ENCODE results near the gene GOLGA8O. TPM values are rescaled to one million over a fixed set of nuclear protein-coding genes. Genes with fewer than 3 reads are reported as not detected.
"Not testable (repeated sequence)": the region's sequence is repeated elsewhere in the genome, so short reads cannot be mapped to it uniquely, and the experiment has no call there.

Gene GOLGA8O
- total RNA-seq: 0.39 TPM

DNA sequence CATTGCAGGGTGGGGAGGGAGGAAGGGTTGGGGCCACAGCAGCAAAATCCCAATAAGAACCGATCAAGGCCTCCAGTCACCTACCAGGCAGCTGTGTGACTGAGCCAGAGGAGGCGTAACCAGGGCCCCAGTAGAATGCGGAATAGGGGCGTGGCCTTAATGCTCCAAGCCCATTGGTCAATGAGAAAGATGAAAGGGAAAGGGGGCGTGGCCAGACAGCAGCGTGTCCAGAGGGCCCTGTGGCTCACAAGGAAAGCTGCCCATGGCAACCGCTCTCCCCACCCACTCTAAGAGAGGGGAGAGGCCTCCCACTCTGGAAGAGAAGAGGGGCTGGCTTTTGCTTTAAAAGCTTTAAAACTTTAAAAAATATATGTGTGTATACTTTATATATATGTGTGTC is at the start of gene GOLGA8O:
GOLGA8O (minus strand) TSS at position 101 of the 400 bp plus-strand sequence; CDS start at position 3, 98 bp downstream.
- not testable (repeated sequence) for DNase-seq

GRCh38 chr15:32504152-32504811 is 48.8 kb upstream of the GOLGA8O start:
- DNase-seq: not testable (repeated sequence)

- DNase-seq: not testable (repeated sequence)
Measured at GRCh38 chr15:32502946-32503345, 47.5 kb upstream of the GOLGA8O start.

DNA sequence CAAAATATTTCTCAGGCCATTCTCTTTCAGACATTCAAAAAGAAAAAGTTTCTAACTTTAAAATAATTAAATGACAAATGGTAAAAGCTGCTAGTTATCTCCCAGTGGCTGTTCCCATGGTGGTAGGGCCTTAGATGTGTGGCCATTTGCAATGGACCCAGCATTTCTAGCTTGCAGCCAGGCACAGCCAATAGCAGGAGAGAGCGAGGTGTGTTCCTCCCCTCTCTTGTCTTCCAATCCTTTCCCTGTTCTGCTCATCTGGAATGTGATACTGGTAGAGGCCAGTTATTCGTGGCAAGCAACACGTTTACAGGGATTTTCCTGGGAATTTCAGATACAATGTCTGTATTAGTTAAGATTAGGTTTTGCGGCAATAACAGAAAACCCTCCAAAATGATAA is 37.3 kb upstream of the GOLGA8O start:
- DNase-seq: not testable (repeated sequence)

DNA sequence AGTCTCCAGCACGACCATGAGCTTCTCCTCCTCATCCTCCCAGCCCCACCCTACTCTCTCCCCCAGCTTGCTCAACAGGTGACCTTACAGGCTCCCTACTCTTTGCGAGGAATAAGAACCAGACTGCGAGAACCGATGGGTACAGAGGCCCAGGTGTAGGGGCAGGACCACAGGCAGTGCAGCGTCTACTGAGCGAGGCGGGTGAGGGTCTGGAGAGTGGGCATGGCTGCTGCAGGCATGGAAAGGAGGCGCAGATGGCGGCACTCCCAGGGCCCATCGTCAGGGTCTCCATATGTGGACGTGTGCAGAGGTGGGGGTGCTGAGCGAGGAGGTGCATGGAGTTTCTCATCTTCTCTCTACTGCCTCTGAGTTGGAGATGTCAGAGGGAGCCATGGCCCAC is 31.0 kb upstream of the GOLGA8O start:
- DNase-seq: not testable (repeated sequence)

DNA sequence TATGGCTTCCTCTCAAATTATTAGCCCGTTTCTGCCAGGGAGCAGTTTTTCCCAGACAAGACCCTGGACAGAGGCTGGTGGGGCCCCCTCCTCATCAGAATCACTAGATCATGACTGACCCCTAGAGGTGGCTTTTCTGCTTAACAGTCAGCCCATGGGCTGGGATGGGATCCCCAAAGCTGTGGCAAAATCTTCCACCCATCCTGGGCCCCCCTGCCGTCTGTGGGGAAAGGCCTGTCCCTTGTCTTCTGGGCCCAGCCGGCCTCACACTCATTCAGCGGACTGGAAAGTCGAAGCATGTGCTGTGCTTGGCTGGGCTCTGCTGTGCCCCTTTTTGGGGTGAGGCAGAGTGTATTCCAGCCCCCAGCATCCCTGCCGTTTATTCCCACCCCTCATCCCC is 27.9 kb upstream of the GOLGA8O start:
- not testable (repeated sequence) for DNase-seq

DNA sequence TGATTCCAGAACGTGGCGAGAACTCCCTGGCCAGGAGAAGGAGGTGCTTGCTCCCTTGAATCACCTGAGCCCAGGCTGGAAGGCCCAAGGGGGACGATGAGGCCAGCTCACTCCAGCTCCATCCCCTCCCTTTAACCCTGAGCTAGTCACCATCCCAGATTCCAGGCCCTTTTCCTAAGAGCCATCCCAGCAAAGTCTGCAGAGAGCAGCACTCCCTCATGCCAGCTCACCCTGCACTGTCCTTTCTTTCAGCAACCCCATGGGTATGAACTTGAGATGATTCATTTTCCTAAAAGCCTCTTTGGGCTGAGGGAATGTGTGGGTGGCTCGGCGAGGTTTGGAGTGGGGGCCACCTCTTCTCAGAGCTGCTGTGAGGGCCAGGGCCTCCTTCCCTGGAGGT is 26.2 kb upstream of the GOLGA8O start:
- DNase-seq: not testable (repeated sequence)

GRCh38 chr15:32468076-32468475 is 12.6 kb upstream of the GOLGA8O start:
- DNase-seq: not testable (repeated sequence)

DNA sequence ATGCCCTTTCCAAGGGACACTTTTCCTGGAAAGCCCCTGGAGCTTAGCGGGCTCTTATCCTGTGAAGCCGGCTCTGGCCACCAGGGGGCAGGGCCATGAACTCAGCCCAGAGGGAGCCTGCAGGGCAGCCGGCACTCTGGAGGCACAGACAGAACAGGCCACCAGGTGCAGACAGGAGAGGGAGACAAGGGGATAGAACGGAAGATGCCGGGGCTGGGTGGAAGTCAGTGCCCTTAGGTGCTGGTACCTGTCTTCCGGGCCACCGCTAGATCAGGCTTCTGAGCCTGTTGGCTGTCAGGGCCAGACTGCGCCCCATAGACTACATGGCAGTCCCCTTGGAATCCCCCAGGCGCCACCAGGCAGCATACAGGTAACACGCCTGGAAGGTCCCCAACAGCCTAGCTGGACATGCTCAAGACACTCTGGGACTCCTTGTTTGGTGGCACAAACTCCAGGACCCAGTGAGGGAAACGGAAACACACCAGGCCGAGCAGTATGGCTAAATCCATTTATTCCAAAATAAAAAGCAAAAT is 14.9 kb downstream of the GOLGA8O start:
- not testable (repeated sequence) for DNase-seq

DNA sequence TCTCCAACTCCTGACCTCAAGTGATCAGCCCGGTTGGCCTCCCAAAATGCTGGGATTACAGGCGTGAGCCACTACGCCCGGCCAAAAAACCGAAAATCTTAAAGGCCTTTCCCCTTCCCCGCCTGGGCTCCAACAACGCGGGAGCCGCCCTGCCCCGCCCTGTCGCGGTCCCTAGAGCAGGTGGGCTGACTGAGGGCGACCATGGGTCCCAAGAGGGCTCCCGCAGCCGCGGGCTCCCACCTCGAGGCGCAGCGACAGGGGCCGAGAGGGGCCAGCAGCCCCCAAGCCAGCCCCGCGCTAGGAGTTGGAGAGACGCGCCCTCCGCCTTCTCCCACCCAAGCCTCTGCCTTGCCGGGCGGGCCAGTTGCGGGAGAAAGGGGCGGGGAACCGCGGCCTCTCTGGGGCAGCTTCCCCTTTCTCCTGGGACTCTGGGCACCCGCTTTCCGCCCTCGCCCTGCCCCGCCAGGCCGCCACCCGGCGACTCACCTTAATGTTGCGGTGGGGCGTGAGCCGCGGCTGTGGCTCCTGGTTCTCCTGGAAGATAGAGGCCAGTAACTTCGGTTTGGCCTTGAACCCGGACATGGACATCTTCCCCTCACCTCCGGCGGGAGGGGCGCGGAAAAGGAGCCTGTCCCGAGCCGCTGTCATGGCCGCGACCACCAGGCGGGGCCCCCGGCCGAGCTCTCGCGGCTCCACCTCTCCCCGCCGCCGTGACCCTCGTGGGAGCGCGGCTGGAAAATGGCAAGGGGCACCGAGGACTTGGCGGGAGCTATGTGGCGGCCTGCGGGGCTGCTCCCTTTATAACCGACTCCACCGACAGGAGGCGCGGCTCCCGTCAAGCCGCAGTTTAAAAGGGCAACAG is 21.1 kb downstream of the GOLGA8O start:
- not testable (repeated sequence) for DNase-seq

GRCh38 chr15:32427635-32428034 is 27.8 kb downstream of the GOLGA8O start:
- DNase-seq: not testable (repeated sequence)

- not testable (repeated sequence) for DNase-seq
Measured at GRCh38 chr15:32426511-32426910, 28.9 kb downstream of the GOLGA8O start.

GRCh38 chr15:32407903-32408302 is 47.5 kb downstream of the GOLGA8O start:
- not testable (repeated sequence) for DNase-seq

DNA sequence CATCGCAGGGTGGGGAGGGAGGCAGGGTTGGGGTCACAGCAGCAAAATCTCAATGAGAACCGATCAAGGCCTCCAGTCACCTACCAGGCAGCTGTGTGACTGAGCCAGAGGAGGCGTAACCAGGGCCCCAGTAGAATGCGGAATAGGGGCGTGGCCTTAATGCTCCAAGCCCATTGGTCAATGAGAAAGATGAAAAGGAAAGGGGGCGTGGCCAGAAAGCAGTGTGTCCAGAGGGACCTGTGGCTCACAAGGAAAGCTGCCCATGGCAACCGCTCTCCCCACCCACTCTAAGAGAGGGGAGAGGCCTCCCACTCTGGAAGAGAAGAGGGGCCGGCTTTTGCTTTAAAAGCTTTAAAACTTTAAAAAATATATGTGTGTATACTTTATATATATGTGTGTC is 52.2 kb downstream of the GOLGA8O start, which contains the start of gene GOLGA8K:
GOLGA8K (minus strand) TSS at position 101 of the 400 bp plus-strand sequence; CDS start at position 3, 98 bp downstream.
- DNase-seq: not testable (repeated sequence)

GRCh38 chr15:32396522-32396921 is 58.9 kb downstream of the GOLGA8O start:
- DNase-seq: not testable (repeated sequence)

Small RNAs within 50 kb of the gene (small RNA-seq; reads per million reads assigned to genes)
- not detected for gene AC135983.5 (ENCODE audit: low replicate concordance)
- not detected for gene RF00096 (ENCODE audit: low replicate concordance)
- gene RN7SL539P (ENCODE audit: low replicate concordance): not detected

Other genes starting within 250 kb of the GOLGA8O start
- gene GOLGA8K, start 52.3 kb downstream of the GOLGA8O start, total RNA-seq: 0.30 TPM
- 14.3 TPM for gene GOLGA8N, start 137.8 kb upstream of the GOLGA8O start, total RNA-seq
- gene ARHGAP11A, start 159.9 kb upstream of the GOLGA8O start, total RNA-seq: 13.2 TPM
- 5.0 TPM for gene SCG5, start 186.1 kb upstream of the GOLGA8O start, total RNA-seq